Measurements from ENCODE around the gene SCD.
"Not testable (repeated sequence)": the region's sequence is repeated elsewhere in the genome, so short reads cannot be mapped to it uniquely, and the experiment has no call there.

The SCD gene

DNA sequence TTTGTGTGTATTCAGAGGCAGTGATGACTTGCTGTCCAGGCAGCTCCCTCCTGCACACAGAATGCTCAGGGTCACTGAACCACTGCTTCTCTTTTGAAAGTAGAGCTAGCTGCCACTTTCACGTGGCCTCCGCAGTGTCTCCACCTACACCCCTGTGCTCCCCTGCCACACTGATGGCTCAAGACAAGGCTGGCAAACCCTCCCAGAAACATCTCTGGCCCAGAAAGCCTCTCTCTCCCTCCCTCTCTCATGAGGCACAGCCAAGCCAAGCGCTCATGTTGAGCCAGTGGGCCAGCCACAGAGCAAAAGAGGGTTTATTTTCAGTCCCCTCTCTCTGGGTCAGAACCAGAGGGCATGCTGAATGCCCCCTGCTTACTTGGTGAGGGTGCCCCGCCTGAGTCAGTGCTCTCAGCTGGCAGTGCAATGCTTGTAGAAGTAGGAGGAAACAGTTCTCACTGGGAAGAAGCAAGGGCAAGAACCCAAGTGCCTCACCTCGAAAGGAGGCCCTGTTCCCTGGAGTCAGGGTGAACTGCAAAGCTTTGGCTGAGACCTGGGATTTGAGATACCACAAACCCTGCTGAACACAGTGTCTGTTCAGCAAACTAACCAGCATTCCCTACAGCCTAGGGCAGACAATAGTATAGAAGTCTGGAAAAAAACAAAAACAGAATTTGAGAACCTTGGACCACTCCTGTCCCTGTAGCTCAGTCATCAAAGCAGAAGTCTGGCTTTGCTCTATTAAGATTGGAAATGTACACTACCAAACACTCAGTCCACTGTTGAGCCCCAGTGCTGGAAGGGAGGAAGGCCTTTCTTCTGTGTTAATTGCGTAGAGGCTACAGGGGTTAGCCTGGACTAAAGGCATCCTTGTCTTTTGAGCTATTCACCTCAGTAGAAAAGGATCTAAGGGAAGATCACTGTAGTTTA, 15.8 kb downstream of the SCD start:
- DNase-seq, result no peak

DNA sequence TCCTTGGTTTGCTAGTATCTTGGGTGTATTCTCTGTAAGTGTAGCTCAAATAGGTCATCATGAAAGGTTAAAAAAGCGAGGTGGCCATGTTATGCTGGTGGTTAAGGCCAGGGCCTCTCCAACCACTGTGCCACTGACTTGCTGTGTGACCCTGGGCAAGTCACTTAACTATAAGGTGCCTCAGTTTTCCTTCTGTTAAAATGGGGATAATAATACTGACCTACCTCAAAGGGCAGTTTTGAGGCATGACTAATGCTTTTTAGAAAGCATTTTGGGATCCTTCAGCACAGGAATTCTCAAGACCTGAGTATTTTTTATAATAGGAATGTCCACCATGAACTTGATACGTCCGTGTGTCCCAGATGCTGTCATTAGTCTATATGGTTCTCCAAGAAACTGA, 17.1 kb downstream of the SCD start:
- DNase-seq, result no peak

GRCh38 chr10:100364735-100365391, 17.8 kb downstream of the SCD start:
- peak; percentile 76 for DNase-seq

GRCh38 chr10:100368721-100369120, 21.7 kb downstream of the SCD start:
- DNase-seq, result no peak

GRCh38 chr10:100370714-100371481, 23.9 kb downstream of the SCD start:
- peak; percentile 88 for DNase-seq

DNA sequence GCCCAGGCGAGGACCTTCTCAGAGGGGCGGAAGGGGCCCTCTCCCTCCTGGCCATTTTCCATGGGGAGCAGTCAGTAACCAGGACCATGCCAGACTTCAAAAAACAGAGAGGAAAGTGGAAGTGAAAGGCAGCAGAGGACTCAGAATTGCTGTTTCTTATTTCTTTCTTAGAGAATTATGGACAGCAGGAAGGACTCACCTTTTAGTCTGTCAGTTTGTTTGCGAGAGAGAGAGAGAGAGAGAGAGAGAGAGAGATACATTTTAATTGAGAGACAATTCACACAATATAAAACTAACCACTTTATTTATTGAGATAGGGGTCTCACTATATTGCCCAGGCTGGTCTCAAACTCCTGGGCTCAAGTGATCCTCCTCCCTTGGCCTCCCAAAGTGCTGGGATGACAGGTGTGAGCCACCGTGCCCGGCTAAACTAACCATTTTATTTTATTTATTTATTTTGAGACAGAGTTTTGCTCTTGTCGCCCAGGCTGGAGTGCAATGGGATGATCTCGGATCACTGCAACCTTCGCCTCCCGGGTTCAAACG, 24.5 kb downstream of the SCD start:
- no peak for DNase-seq

GRCh38 chr10:100372415-100373297, 25.6 kb downstream of the SCD start:
- no peak for DNase-seq

- peak; percentile 100 for DNase-seq
Measured at GRCh38 chr10:100373298-100374199, 26.5 kb downstream of the SCD start.

DNA sequence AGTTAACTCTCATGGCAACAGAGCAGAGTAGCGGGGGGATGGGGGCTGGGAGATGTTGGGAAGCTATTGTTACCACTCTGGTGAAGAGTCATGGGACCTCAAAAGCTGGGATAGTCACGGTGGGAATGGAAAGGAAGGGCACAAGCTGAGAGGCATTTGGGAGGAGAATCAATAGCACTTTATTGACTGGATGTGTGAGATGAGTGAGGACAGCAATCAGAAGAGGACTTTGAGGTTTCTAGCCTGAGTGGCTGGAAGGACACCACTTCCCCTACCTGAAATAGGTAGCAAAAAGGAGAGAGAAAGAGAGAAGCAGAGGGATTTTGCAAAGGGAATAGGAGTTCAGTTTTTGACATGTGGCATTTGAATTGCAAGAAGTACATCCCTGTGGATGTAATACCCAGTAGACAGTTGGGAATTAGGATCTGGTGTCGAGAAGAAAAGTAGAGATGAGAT, 27.2 kb downstream of the SCD start:
- no peak for DNase-seq

GRCh38 chr10:100374677-100375353, 27.8 kb downstream of the SCD start:
- not testable (repeated sequence) for DNase-seq

DNA sequence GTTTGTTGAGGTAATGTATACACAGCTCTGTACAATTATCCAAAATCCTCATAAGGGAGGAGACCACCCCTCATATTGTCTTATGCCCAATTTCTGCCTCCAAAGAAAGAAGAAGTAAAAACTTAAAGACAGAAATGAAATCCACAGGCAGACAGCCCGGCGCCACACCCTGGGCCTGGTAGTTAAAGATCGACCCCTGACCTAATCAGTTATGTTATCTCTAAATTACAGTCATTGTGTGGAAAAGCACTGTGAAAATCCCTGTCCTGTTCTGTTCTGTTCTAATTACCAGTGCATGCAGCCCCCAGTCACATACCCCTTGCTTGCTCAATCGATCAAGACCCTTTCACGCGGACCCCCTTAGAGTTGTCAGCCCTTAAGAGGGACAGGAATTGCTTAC, 29.6 kb downstream of the SCD start:
- DNase-seq, result not testable (repeated sequence)

GRCh38 chr10:100377830-100378229, 30.8 kb downstream of the SCD start:
- DNase-seq, result no peak

- DNase-seq, result no peak
Measured at GRCh38 chr10:100380400-100380799, 33.4 kb downstream of the SCD start.

DNA sequence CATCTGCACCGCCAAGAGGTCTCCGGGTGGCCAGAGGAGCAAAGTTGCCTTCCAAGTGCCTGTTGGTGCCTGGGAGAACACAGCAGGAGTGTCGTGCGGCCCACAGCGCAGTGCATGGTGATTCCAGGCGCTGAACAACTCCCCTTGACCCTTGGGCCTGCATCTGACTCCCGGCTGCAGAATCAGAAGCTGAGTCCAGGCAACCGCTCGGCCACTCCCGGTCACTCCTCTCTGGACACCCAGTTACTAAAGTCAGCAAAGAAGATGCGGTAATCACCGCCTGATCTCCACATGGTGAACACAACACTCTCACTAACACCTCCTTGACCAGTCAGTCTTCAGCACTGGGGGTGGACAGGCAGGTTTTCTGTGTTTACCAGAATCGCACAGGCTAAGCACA, 35.5 kb downstream of the SCD start:
- no peak for DNase-seq

GRCh38 chr10:100383251-100383650, 36.2 kb downstream of the SCD start:
- no peak for DNase-seq

DNA sequence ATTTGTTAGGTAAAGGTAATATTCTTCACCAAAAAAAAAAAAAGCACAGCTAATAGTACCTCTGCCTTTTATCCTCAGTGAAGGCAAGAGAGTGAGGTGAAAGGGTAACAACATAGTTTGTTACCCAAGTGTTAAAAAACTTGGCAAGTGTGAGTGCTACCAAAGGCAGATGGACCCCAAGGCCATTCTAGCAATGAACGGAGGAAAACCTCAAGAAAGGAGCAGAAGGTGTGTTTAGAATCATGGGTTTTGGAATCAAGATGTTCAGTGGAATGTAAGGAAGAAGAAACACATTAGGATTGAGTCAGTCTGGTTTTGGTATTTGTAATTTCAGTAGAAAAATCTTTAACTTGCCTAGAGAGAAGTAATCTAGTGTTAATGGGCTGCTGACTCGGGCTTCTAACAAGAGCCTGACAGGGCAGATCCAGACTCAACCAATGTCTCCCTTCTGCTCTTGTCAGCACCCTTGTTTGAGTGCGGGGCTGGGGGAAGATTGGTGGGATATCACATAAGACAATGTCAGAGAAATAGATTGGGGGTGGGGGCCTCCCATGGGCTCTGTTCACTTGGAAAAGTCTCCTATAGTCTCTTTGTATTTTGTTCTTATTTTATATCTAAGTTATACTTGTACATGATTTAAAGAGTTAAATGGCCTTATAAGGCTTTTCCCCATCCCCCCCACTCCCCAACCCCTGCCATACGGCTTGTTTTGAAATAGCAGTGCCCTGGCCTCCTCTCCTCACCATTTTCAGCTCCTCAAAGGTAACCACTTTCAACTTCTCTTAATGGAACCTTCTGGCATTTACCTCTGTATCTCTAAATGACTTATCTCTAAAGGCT, 44.4 kb downstream of the SCD start:
- DNase-seq, result no peak

DNA sequence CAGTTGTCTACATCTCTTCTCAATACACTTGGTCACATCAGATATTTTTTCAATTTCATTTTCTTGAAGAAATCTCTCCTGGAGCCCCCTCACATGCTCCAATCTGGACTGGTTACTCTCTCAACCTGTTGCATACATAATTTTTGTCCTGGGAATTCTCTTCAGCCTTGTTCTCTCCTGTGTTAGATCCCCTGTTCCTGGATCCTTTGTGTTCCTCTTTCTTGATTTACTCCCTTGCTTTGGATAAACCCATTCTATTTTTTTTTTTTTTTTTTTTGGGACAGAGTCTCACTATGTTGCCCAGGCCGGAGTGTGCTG, 45.6 kb downstream of the SCD start:
- DNase-seq, result no peak

DNA sequence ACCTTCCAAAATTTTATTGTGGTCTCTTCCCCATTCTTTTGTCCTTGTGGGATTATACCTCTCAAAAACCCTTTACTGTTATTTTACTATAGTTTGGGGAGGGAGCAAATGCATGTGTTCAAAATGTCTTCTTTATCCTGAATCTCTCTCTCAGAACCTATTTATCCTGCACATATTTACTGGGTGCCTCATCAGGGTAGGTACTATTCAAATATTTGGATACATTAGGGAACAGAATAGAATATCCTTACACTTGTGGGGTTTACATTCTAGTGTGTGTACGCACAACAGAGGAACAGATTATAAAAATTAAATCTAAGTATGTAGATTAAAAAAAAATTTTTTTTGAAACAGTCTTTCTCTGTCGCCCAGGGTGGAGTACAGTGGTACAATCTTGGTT, 48.6 kb downstream of the SCD start:
- no peak for DNase-seq

GRCh38 chr10:100396605-100397004, 49.6 kb downstream of the SCD start:
- no peak for DNase-seq

All from fibroblast of skin of abdomen (primary cell).